ENCODE results near the gene BOD1.

The BOD1 gene

DNA sequence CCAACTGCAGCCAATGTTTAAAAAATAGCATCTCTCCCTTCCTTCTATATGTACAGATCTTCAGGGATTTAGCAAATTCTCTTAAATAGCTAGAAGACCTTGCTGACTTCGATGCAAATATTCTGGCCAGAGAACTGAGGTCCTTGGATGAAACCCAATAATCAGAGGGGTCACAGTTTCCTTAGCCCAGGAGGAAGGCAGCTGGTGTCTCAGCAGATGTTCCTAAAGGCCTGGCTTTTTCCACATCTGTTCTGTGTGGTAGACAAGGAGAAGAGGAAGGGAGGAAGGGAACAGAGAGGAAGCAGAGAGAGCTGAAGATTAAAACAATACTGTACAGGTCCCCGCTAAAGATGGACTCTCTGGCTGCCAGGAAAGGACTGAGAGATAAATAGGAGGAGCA is 33.1 kb downstream of the BOD1 start:
- no peaks in the 10 kb centered on the region for H3K36me3 ChIP-seq (ENCODE audit: insufficient read depth, insufficient read length, low read length)
- H3K9me3 ChIP-seq (ENCODE audit: insufficient read depth, low read length), result peaks cover 9% of the 10 kb centered on the region
- H3K27me3 ChIP-seq (ENCODE audit: insufficient read depth, insufficient read length), result no peaks in the 10 kb centered on the region
- H3K4me3 ChIP-seq (ENCODE audit: insufficient read length, low read depth), result no peak overlapping the region
- H3K4me1 ChIP-seq (ENCODE audit: insufficient read depth, insufficient read length), result no peaks in the 10 kb centered on the region
- no peak overlapping the region for H3K9ac ChIP-seq (ENCODE audit: insufficient read length, low read depth)
- TF ChIP-seq ZNF274 (IDR thresholded peaks at IDR 0.05; ENCODE audit: low read depth, low read length), result no peak
- TF ChIP-seq SUZ12 (IDR thresholded peaks at IDR 0.05; ENCODE audit: extremely low read depth, insufficient read depth, insufficient read length), result no peak
- no peak for TF ChIP-seq YY1 (IDR thresholded peaks at IDR 0.05; ENCODE audit: insufficient read depth, insufficient read length)
- no peak for DNase-seq (ENCODE audit: low read depth, low spot score)

DNA sequence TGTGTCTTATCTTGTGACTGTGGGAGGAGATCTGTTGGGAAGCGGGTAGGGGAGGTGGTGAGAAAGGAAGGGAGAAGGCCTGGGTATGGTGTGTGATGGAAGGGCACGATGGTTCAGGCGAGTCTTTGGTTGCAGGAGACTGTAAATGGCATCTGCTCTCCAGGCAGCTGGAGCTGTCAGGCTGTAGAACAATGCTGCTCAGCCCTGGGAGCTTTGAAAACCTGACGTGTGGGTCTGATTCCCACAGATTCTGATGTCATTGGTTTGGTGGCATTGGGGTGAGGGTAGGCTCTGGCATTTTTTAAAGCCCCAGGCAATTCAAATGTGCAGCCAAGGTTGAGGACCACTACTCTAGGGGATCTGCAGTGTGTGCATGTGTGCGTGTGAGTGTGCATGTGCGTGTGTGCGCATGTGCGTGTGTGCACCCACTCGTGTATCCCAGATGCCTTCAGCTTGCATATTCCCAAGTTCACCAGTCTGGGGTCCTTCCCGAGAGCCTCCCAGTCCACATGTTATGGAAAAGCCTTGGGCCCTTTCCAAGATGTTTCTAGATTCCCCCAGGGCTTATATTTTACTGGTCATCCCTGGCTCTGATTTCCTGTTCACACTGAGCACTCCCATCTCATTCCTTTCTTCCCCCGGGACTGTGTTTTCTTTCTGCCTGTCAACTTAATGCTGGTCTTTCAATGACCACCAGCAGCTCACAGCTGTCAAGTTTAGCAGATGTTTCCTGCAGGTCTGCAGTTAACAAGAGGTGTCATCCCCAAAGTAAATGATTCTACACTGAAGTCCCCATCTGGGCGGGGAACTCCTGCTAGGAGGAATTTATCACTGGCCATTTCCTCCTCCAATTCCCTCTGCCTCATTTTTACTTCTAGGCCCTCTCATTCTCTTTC is 34.0 kb downstream of the BOD1 start:
- H3K4me3 ChIP-seq (ENCODE audit: insufficient read length, low read depth), result no peak overlapping the region
- no peak overlapping the region for H3K9ac ChIP-seq (ENCODE audit: insufficient read length, low read depth)
- TF ChIP-seq YY1 (IDR thresholded peaks at IDR 0.05; ENCODE audit: insufficient read depth, insufficient read length) (no peak), ZNF274 (IDR thresholded peaks at IDR 0.05; ENCODE audit: low read depth, low read length) (no peak), SUZ12 (IDR thresholded peaks at IDR 0.05; ENCODE audit: extremely low read depth, insufficient read depth, insufficient read length) (no peak)
- H3K4me1 ChIP-seq (ENCODE audit: insufficient read depth, insufficient read length), result no peaks in the 10 kb centered on the region
- H3K36me3 ChIP-seq (ENCODE audit: insufficient read depth, insufficient read length, low read length), result no peaks in the 10 kb centered on the region
- peaks cover 9% of the 10 kb centered on the region for H3K9me3 ChIP-seq (ENCODE audit: insufficient read depth, low read length)
- no peaks in the 10 kb centered on the region for H3K27me3 ChIP-seq (ENCODE audit: insufficient read depth, insufficient read length)
- no peak for DNase-seq (ENCODE audit: low read depth, low spot score)

DNA sequence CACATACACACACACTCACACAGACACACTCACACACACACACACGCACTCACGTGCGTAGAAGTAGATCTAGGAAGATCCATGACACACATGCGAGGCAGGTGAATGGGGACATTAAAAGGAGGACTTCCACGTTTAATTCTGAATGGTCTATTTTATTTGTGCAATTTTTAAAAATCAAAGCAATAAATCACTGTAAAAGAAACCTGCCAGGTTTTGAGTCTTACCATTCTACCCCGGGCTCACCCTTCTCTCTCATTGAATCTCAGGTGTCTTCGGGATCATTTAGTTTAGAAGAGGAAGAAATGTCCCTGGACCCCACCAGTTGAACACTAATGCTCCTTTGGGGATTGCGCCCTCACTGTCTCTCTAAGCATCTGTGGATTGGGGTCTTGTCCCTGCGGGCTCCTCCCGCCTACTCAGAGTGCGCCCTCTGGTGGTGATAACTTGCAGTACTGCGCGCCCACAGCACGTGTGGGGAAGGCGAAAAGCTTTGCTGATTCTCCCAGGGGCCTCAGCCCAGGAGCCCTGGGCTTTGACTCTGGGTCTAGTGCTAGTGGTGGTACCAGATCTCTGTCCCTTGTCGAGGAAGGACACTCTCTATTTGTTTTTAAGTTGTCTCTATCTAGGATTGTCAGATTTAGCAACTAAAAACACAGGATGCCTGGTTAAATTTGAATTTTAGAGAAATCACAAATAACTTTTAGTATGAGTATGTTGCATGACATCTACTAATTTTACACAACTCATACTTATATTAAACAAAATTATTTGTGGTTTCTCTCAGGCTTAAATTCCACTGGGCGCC is 34.8 kb downstream of the BOD1 start:
- no peaks in the 10 kb centered on the region for H3K4me1 ChIP-seq (ENCODE audit: insufficient read depth, insufficient read length)
- DNase-seq (ENCODE audit: low read depth, low spot score), result no peak

GRCh38 chr5:173578947-173579615 is 37.4 kb downstream of the BOD1 start:
- H3K27me3 ChIP-seq (ENCODE audit: insufficient read depth, insufficient read length), result no peaks in the 10 kb centered on the region

More for the DNA sequence above, 34.8 kb downstream of the BOD1 start:
- H3K4me3 ChIP-seq (ENCODE audit: insufficient read length, low read depth), result no peak overlapping the region
- no peaks in the 10 kb centered on the region for H3K36me3 ChIP-seq (ENCODE audit: insufficient read depth, insufficient read length, low read length)
- no peak overlapping the region for H3K9ac ChIP-seq (ENCODE audit: insufficient read length, low read depth)
- H3K9me3 ChIP-seq (ENCODE audit: insufficient read depth, low read length), result peaks cover 9% of the 10 kb centered on the region; the same call in 1 of the 2 replicates
- H3K27me3 ChIP-seq (ENCODE audit: insufficient read depth, insufficient read length), result no peaks in the 10 kb centered on the region
- TF ChIP-seq YY1 (IDR thresholded peaks at IDR 0.05; ENCODE audit: insufficient read depth, insufficient read length), result no peak

GRCh38 chr5:173577817-173578216 is 38.6 kb downstream of the BOD1 start:
- Histone ChIP-seq H3K4me3 (ENCODE audit: insufficient read length, low read depth) (no peak overlapping the region), H3K9ac (ENCODE audit: insufficient read length, low read depth) (no peak overlapping the region), H3K36me3 (ENCODE audit: insufficient read depth, insufficient read length, low read length) (no peaks in the 10 kb centered on the region), H3K4me1 (ENCODE audit: insufficient read depth, insufficient read length) (peaks cover 5% of the 10 kb centered on the region), H3K27me3 (ENCODE audit: insufficient read depth, insufficient read length) (peaks cover 2% of the 10 kb centered on the region), H3K9me3 (ENCODE audit: insufficient read depth, low read length) (no peaks in the 10 kb centered on the region)
- TF ChIP-seq SUZ12 (IDR thresholded peaks at IDR 0.05; ENCODE audit: extremely low read depth, insufficient read depth, insufficient read length) (no peak), YY1 (IDR thresholded peaks at IDR 0.05; ENCODE audit: insufficient read depth, insufficient read length) (no peak), ZNF274 (IDR thresholded peaks at IDR 0.05; ENCODE audit: low read depth, low read length) (no peak)
- no peak for DNase-seq (ENCODE audit: low read depth, low spot score)

More at GRCh38 chr5:173578947-173579615, 37.4 kb downstream of the BOD1 start:
- no peak for DNase-seq (ENCODE audit: low read depth, low spot score)
- Histone ChIP-seq H3K36me3 (ENCODE audit: insufficient read depth, insufficient read length, low read length) (no peaks in the 10 kb centered on the region), H3K4me1 (ENCODE audit: insufficient read depth, insufficient read length) (peaks cover 5% of the 10 kb centered on the region), H3K9ac (ENCODE audit: insufficient read length, low read depth) (no peak overlapping the region), H3K9me3 (ENCODE audit: insufficient read depth, low read length) (no peaks in the 10 kb centered on the region), H3K4me3 (ENCODE audit: insufficient read length, low read depth) (no peak overlapping the region)
- TF ChIP-seq SUZ12 (IDR thresholded peaks at IDR 0.05; ENCODE audit: extremely low read depth, insufficient read depth, insufficient read length) (no peak), ZNF274 (IDR thresholded peaks at IDR 0.05; ENCODE audit: low read depth, low read length) (no peak), YY1 (IDR thresholded peaks at IDR 0.05; ENCODE audit: insufficient read depth, insufficient read length) (no peak)

DNA sequence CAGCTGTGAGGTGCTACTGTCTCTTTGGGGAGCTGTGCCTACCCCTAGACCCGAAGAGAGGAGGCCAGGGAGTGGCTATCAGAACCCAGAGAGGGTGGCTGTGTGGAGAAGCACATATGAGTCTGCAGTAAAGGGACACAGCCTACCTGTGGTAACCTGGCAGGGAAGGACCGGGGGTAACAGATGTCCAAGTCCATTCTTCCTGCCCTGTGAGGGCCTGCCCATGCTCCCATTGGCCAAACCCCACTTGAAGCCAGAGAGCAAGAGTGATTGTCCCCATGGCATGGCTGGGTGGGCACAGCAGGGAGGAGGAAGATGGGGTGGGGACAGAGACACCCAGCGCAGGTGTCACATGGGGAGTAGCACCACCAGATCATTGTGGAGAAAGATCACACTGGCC is 39.3 kb downstream of the BOD1 start:
- Histone ChIP-seq H3K9me3 (ENCODE audit: insufficient read depth, low read length) (no peaks in the 10 kb centered on the region), H3K27me3 (ENCODE audit: insufficient read depth, insufficient read length) (peaks cover 8% of the 10 kb centered on the region), H3K36me3 (ENCODE audit: insufficient read depth, insufficient read length, low read length) (no peaks in the 10 kb centered on the region), H3K4me3 (ENCODE audit: insufficient read length, low read depth) (no peak overlapping the region), H3K9ac (ENCODE audit: insufficient read length, low read depth) (no peak overlapping the region), H3K4me1 (ENCODE audit: insufficient read depth, insufficient read length) (peaks cover 5% of the 10 kb centered on the region)
- DNase-seq (ENCODE audit: low read depth, low spot score), result no peak
- TF ChIP-seq YY1 (IDR thresholded peaks at IDR 0.05; ENCODE audit: insufficient read depth, insufficient read length), result no peak
- TF ChIP-seq SUZ12 (IDR thresholded peaks at IDR 0.05; ENCODE audit: extremely low read depth, insufficient read depth, insufficient read length), result no peak

- no peak for TF ChIP-seq ZNF274 (IDR thresholded peaks at IDR 0.05; ENCODE audit: low read depth, low read length)
- TF ChIP-seq SUZ12 (IDR thresholded peaks at IDR 0.05; ENCODE audit: extremely low read depth, insufficient read depth, insufficient read length), result no peak
- TF ChIP-seq YY1 (IDR thresholded peaks at IDR 0.05; ENCODE audit: insufficient read depth, insufficient read length), result no peak
- Histone ChIP-seq H3K36me3 (ENCODE audit: insufficient read depth, insufficient read length, low read length) (no peaks in the 10 kb centered on the region), H3K9ac (ENCODE audit: insufficient read length, low read depth) (no peak overlapping the region), H3K4me1 (ENCODE audit: insufficient read depth, insufficient read length) (peaks cover 5% of the 10 kb centered on the region), H3K4me3 (ENCODE audit: insufficient read length, low read depth) (no peak overlapping the region), H3K27me3 (ENCODE audit: insufficient read depth, insufficient read length) (peaks cover 10% of the 10 kb centered on the region), H3K9me3 (ENCODE audit: insufficient read depth, low read length) (no peaks in the 10 kb centered on the region)
- no peak for DNase-seq (ENCODE audit: low read depth, low spot score)
These were observed 40.5 kb downstream of the BOD1 start for GRCh38 chr5:173575985-173576384.
